GM12872 (cell line): Measurements from ENCODE around the gene CHTF18.

Source experiments
- TF ChIP-seq, protein P1 (sequence below): IDR thresholded peaks from 3 replicates; pipeline ENCODE4 v1.5.1; 2011; ENCODE audit warnings: low read depth, mild to moderate bottlenecking, low read length, moderate library complexity; ENCODE audit not compliant: insufficient read depth

The CHTF18 gene

DNA sequence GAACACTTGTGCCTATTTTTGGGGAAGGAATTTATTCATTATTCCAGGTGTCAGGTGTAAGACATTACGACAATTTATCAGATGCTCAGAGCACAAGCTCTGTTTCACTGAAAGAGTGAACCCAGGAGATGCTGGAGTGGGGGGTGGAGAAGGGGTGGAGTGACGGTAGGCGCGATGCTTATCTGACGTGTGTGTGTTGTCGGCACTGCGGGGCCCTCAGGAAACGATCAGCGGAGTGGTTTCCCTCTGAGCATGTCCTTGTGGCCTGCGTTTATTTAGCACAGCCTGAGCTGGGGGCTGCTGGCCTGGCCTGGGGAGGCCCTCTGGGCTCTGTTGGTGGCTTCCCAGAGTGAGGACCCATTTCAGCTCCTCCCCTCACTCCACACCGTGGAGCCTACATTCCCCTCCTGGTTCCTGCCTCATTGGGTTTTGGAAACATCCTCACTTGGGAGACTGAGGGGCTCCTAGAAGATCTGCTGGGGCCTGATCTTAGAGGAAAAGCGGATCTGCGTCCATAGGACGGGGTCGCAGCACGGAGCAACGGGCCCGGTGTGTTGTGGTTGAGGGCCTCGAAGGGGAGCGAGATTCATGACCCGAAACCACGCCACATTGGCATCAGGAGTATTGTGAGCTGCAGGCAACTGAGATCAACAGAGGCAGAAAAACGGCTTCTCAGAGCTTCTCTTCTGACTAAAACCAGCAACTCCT is 31.1 kb downstream of the CHTF18 start:
- TF ChIP-seq, protein P1, sequence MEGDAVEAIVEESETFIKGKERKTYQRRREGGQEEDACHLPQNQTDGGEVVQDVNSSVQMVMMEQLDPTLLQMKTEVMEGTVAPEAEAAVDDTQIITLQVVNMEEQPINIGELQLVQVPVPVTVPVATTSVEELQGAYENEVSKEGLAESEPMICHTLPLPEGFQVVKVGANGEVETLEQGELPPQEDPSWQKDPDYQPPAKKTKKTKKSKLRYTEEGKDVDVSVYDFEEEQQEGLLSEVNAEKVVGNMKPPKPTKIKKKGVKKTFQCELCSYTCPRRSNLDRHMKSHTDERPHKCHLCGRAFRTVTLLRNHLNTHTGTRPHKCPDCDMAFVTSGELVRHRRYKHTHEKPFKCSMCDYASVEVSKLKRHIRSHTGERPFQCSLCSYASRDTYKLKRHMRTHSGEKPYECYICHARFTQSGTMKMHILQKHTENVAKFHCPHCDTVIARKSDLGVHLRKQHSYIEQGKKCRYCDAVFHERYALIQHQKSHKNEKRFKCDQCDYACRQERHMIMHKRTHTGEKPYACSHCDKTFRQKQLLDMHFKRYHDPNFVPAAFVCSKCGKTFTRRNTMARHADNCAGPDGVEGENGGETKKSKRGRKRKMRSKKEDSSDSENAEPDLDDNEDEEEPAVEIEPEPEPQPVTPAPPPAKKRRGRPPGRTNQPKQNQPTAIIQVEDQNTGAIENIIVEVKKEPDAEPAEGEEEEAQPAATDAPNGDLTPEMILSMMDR = no peak

DNA sequence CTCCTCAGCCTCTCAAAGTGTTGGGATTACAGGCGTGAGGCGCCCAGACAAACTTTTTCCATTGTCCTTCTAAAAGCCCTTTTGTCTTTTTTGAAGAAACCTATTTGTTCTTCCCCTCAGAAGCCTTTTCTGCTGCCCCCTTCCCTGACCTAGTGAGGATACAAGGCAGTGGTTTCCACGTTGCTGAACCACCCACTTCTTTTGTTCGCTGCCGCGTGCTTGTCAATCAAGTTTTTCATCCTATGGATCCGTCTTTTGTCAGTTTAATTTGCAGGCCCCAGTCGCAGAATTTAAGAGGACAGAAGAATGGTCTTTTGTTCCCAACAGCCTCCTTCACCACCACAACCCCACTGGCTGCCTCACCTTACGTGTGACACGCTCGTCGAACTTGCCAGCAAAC is 32.3 kb downstream of the CHTF18 start:
- TF ChIP-seq, protein P1 = no peak

DNA sequence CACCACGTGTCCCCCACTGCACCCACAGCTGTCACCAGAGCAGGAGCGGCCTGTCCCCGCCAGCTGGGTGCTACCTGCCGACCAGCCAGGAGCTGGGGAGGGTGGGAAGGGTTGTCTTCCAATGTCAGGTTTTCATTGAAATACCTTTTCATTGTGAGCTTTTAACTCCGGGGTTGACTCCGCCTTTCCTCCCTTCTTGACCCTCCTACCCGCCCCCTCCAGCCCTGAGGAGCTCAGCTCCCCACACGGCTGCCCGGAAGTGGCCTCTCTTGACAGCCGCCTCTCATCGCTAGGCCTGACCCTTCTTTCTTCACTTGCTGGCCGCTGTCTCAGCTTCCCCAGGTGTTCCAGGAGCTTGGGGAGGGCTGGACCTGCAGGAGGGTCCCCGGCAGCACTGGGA is 33.3 kb downstream of the CHTF18 start:
- TF ChIP-seq, protein P1 = no peak

DNA sequence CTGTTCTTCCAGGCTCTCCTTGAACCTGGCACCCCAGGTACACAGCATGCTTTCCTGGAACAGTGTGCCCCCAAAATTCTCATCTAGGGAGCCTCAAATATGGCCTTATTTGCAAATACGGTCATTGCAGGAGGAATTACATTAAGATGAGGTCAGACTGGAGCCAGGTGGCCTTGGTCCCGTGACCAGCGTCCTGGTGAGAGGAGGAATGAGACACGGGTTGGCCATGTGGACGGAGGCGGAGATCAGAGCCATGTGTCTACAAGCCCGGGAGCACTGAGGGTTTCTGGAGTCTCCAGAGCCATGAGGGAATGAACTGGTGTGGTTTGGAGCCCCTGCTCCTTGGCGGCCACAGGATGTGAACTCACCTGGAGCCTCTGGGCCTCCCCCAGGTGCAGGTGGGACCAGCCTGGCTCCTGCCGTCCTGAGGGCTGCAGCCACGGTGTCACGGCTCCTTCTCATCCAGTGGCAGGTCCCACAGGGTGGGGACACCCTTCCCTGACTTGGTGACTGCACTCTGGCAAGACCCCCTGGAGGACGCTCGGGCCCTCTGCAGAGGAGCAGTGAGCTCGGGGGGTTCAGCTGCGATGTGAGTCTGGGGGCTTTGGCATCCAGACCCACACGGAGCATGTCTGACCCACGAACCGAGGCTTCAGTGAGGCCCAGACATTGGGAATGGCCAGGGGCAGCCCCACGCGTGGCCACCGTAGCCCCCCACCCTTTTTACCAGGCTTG is 33.9 kb downstream of the CHTF18 start:
- TF ChIP-seq, protein P1 = no peak

DNA sequence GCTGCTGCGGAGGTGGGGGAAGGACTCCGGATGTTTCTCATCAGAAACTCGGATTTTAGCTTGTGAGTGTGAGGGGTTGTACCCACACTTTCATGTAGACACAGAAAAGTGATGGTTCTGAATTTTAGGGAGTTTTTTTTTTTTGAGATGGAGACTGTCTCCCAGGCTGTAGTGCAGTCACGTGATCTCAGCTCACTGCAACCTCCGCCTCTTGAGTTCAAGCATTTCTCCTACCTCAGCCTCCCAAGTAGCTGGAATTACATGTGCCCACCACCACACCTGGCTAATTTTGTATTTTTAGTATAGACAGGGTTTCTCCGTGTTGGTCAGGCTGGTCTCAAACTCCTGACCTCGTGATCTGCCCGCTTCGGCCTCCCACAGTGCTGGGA is 34.5 kb downstream of the CHTF18 start:
- TF ChIP-seq, protein P1 = no peak

DNA sequence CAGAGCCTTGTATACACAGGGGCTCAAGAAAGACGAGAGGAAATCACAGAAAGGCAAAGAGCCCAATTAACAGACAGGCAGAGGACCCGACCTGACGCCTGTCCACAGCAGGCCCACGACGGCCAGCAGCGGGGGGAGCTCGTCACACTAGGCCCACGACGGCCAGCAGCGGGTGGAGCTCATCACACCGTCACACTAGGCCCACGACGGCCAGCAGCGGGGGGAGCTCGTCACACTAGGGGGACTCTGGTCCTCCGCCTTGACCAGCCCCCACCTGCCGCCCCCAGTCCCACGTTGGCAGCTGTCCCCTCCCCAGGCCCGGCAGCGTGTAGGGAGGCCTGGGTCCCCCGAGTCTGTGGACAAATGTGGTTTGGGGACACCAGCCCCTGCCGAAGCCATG is 35.8 kb downstream of the CHTF18 start:
- TF ChIP-seq, protein P1 = no peak

DNA sequence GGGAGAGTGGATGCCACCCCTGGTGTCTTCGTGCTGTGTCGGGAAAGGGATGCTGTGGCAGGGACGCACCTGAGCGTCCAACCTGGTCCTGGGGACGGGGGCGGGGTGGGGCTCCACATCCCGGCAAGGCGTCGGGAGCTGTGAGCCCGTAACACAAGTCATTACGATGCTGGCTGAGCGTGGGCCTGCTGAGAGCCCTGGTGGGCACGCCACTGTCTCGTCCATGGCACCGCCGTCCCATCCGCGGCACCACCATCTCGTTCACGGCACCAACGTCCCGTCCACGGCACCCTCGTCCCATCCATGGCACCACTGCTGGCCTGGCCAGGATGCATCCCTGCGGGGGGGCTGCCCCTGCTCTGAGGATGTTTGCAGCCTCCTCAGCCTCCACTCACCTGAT is 36.2 kb downstream of the CHTF18 start:
- TF ChIP-seq, protein P1 = no peak
